Measurements from ENCODE around the gene TBC1D10A. TPM values are rescaled to one million over a fixed set of nuclear protein-coding genes. Genes with fewer than 3 reads are reported as not detected.

The TBC1D10A gene
- polyA plus RNA-seq, 1 donor (not counting 4 experiments of a cell fraction or from before 2014, with no cell fraction given) = 17.8 TPM

DNA sequence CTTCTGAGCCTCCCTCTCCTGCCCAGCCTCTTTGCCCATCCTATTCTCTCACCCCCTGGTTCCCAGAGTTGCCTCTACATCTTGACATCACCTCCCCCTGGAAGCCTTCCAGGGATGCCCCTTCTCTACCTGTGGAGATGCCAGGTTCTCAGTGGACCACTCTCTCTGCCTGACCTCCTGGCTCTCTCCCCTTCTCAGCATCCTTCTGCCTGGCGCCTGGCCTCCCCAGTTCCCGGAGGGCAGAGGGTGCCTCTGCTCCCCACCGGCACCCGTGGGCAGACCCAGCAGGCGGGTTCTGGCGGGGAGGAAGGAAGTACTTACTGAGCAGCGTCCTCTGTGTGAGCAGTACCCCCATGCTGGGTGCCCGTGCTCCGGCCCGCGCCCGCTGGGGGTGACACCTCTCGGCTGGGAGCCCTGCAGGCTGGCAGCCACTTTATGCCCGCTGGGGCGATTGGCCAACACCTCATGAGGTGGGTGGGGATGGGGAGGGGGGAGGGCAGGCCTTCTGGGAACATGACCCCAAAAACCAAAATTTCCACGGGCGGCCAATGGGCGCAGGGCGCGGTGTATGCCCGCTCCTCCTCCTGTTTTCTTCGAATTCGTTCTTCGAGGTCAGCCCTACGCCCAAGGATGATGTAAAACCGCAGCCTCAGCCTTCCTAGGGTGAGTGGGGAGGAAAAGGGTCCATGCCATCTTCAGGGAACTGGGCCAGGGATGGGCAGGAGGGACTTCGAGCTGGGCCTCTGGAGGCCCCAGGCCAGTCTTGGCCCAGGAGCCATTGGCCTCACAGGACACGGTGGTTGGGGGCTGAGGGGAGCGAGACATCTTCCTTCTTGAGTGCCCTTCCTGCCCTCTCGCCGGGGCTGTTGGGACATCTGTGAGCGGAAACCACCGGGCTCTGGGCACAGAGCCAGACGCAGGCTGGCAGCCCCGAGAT lies 60.0 kb downstream of the TBC1D10A start, which contains the start of gene OSM:
Gene OSM (minus strand): TSS at position 407 of the 937 bp plus-strand sequence. CDS start 52 bp downstream, at position 355.
- H3K4me1 ChIP-seq (ENCODE audit: control insufficient read depth, extremely low read depth, insufficient read depth, low read length) = peaks cover 16% of the 10 kb centered on the region
- no peaks in the 10 kb centered on the region for H3K9me3 ChIP-seq (ENCODE audit: control insufficient read depth, low read depth, low read length)
- H3K4me2 ChIP-seq (ENCODE audit: control insufficient read depth, extremely low read depth, insufficient read depth, low read depth, low read length) = no peak within 1 kb of the TSS
- no peak within 1 kb of the TSS for H2AFZ ChIP-seq (ENCODE audit: control insufficient read depth, low read length)
- dilution Hi-C loops (cut with MboI; ENCODE audit: extremely low pct_ligation_motif_present, low sequenced_read_pairs) = no loop called here
- H4K20me1 ChIP-seq (ENCODE audit: control insufficient read depth, extremely low read depth, insufficient read depth, low read length) = no peaks in the 10 kb centered on the region
- H3K79me2 ChIP-seq (ENCODE audit: control insufficient read depth, insufficient read depth, low read length) = no peaks in the 10 kb centered on the region
- DNase-seq (ENCODE audit: low read depth, low spot score) (no peak), FAIRE-seq (no peak)
- H3K27me3 ChIP-seq (ENCODE audit: control insufficient read depth, extremely low read depth, insufficient read depth, low read length) = no peaks in the 10 kb centered on the region
- no peaks in the 10 kb centered on the region for H3K36me3 ChIP-seq (ENCODE audit: control insufficient read depth in 2 of 2, extremely low read depth in 1 of 2, insufficient read depth in 2 of 2, low read length in 2 of 2)
- TF ChIP-seq, protein P1, sequence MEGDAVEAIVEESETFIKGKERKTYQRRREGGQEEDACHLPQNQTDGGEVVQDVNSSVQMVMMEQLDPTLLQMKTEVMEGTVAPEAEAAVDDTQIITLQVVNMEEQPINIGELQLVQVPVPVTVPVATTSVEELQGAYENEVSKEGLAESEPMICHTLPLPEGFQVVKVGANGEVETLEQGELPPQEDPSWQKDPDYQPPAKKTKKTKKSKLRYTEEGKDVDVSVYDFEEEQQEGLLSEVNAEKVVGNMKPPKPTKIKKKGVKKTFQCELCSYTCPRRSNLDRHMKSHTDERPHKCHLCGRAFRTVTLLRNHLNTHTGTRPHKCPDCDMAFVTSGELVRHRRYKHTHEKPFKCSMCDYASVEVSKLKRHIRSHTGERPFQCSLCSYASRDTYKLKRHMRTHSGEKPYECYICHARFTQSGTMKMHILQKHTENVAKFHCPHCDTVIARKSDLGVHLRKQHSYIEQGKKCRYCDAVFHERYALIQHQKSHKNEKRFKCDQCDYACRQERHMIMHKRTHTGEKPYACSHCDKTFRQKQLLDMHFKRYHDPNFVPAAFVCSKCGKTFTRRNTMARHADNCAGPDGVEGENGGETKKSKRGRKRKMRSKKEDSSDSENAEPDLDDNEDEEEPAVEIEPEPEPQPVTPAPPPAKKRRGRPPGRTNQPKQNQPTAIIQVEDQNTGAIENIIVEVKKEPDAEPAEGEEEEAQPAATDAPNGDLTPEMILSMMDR (optimal IDR thresholded peaks at IDR 0.05 in 1 of 3, IDR thresholded peaks at IDR 0.05 in 1 of 3, conservative IDR thresholded peaks at IDR 0.05 in 1 of 3; ENCODE audit: extremely low read depth in 1 of 3, insufficient read depth in 2 of 3, low read length in 3 of 3) = no peak
- no peak for TF ChIP-seq EZH2 (IDR thresholded peaks at IDR 0.05; ENCODE audit: low read length)
- no peak within 1 kb of the TSS for H3K9ac ChIP-seq (ENCODE audit: control insufficient read depth, extremely low read depth, insufficient read depth, low read length)
- H3K4me3 ChIP-seq (ENCODE audit: control insufficient read depth in 2 of 3, extremely low read depth in 1 of 3, insufficient read depth in 2 of 3, low read depth in 1 of 3, low read length in 3 of 3) = no peak within 1 kb of the TSS
- no peaks in the 10 kb centered on the region for H3K9me1 ChIP-seq (ENCODE audit: control insufficient read depth, extremely low read depth, insufficient read depth, low read length)
- H3K27ac ChIP-seq (ENCODE audit: control insufficient read depth, insufficient read depth, low read length) = no peak within 1 kb of the TSS

DNA sequence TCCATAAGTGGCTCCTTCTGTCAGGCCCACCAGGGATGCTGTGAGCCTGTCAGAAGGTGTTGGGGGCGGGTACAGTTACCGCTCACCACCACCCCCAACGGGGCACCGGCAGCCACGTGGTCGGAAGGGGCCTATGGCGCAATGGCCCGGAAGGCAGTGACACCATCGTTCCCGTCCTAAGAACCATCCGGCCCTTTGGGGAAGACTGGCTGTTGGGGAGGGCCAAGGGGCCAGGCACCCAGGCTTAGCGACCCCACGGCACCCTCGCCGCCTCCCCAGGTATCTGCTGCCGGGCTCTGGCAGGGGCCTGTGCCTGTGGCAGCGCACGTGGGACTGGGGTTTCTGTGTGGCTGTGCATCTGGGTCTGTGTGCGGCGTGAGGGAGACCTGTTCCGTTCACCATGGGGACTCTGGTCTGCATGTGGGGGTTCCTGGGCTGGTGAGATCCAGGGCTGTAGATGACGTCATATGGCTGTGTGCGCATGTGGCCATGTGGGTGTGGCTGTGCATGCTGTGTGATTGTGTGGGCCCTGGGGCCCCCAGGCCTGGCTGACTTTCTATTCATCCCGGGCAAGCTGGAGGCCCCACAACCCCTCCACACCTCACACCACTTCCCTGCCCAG lies 60.8 kb downstream of the TBC1D10A start:
- DNase-seq (ENCODE audit: low read depth, low spot score) = no peak
- H3K9ac ChIP-seq (ENCODE audit: control insufficient read depth, extremely low read depth, insufficient read depth, low read length) = no peak overlapping the region
- dilution Hi-C loops (cut with MboI; ENCODE audit: extremely low pct_ligation_motif_present, low sequenced_read_pairs) = no loop called here
- no peak for FAIRE-seq
- H4K20me1 ChIP-seq (ENCODE audit: control insufficient read depth, extremely low read depth, insufficient read depth, low read length) = no peaks in the 10 kb centered on the region
- no peak overlapping the region for H3K4me2 ChIP-seq (ENCODE audit: control insufficient read depth, extremely low read depth, insufficient read depth, low read depth, low read length)
- no peaks in the 10 kb centered on the region for H3K9me3 ChIP-seq (ENCODE audit: control insufficient read depth, low read depth, low read length)
- H3K4me3 ChIP-seq (ENCODE audit: control insufficient read depth in 2 of 3, extremely low read depth in 1 of 3, insufficient read depth in 2 of 3, low read depth in 1 of 3, low read length in 3 of 3) = no peak overlapping the region
- no peak for TF ChIP-seq EZH2 (IDR thresholded peaks at IDR 0.05; ENCODE audit: low read length)
- TF ChIP-seq, protein P1 (optimal IDR thresholded peaks at IDR 0.05 in 1 of 3, IDR thresholded peaks at IDR 0.05 in 1 of 3, conservative IDR thresholded peaks at IDR 0.05 in 1 of 3; ENCODE audit: extremely low read depth in 1 of 3, insufficient read depth in 2 of 3, low read length in 3 of 3) = no peak
- H3K4me1 ChIP-seq (ENCODE audit: control insufficient read depth, extremely low read depth, insufficient read depth, low read length) = peaks cover 22% of the 10 kb centered on the region
- no peaks in the 10 kb centered on the region for H3K79me2 ChIP-seq (ENCODE audit: control insufficient read depth, insufficient read depth, low read length)
- H3K9me1 ChIP-seq (ENCODE audit: control insufficient read depth, extremely low read depth, insufficient read depth, low read length) = peaks cover 2% of the 10 kb centered on the region
- H3K27ac ChIP-seq (ENCODE audit: control insufficient read depth, insufficient read depth, low read length) = no peak overlapping the region
- no peak overlapping the region for H2AFZ ChIP-seq (ENCODE audit: control insufficient read depth, low read length)
- H3K36me3 ChIP-seq (ENCODE audit: control insufficient read depth in 2 of 2, extremely low read depth in 1 of 2, insufficient read depth in 2 of 2, low read length in 2 of 2) = no peaks in the 10 kb centered on the region
- no peaks in the 10 kb centered on the region for H3K27me3 ChIP-seq (ENCODE audit: control insufficient read depth, extremely low read depth, insufficient read depth, low read length)

Data from keratinocyte (primary cell).